HCT116 (cell line): ENCODE results near the gene RAPGEF1.
"Not testable (repeated sequence)": the region's sequence is repeated elsewhere in the genome, so short reads cannot be mapped to it uniquely, and the experiment has no call there.

Experiments
- CBX3 ChIP-seq: IDR thresholded peaks from 2 replicates; pipeline ENCODE4 v1.6.1; 2012; ENCODE audit warnings: low read depth
- EZH2phosphoT487 ChIP-seq: fragments of 200-600 bp; IDR thresholded peaks from 2 replicates; pipeline ENCODE4 v1.6.1; 2018; ENCODE audit warnings: antibody characterized with exemption, borderline replicate concordance
- FOSL1 ChIP-seq: IDR thresholded peaks from 2 replicates; pipeline ENCODE4 v1.6.1; 2012; ENCODE audit warnings: low read depth
- POLR2A ChIP-seq: IDR thresholded peaks from 2 replicates; pipeline ENCODE4 v1.7.0; 2011; ENCODE audit warnings: borderline replicate concordance; ENCODE audit not compliant: insufficient read depth, insufficient read length; ENCODE audit errors: extremely low read depth
- POLR2AphosphoS5 ChIP-seq: IDR thresholded peaks from 2 replicates; pipeline ENCODE4 v1.6.1; 2011; ENCODE audit warnings: mild to moderate bottlenecking, low read depth, low read length, moderate library complexity
- TCF7L2 ChIP-seq: IDR thresholded peaks from 2 replicates; pipeline ENCODE4 v1.7.0; 2011; ENCODE audit warnings: borderline replicate concordance, inconsistent platforms; ENCODE audit not compliant: insufficient read depth, insufficient read length; ENCODE audit errors: extremely low read depth
- TF ChIP-seq, protein P1 (sequence below), 3 experiments: fragments of 200-600 bp in 1 of 3; sonication (generic) in 1 of 3; IDR thresholded peaks in 2 of 3; conservative IDR thresholded peaks in 1 of 3; 2 replicates each; pipeline ENCODE4 v1.5.1; 2012 to 2017; ENCODE audit warnings: low read depth in 2 of 3, low read length in 2 of 3, antibody characterized with exemption in 1 of 3, borderline replicate concordance in 1 of 3, control low read depth in 1 of 3, mild to moderate bottlenecking in 1 of 3, mixed read lengths in 1 of 3, mixed run types in 1 of 3, moderate library complexity in 1 of 3; ENCODE audit not compliant: insufficient read depth in 1 of 3

DNA sequence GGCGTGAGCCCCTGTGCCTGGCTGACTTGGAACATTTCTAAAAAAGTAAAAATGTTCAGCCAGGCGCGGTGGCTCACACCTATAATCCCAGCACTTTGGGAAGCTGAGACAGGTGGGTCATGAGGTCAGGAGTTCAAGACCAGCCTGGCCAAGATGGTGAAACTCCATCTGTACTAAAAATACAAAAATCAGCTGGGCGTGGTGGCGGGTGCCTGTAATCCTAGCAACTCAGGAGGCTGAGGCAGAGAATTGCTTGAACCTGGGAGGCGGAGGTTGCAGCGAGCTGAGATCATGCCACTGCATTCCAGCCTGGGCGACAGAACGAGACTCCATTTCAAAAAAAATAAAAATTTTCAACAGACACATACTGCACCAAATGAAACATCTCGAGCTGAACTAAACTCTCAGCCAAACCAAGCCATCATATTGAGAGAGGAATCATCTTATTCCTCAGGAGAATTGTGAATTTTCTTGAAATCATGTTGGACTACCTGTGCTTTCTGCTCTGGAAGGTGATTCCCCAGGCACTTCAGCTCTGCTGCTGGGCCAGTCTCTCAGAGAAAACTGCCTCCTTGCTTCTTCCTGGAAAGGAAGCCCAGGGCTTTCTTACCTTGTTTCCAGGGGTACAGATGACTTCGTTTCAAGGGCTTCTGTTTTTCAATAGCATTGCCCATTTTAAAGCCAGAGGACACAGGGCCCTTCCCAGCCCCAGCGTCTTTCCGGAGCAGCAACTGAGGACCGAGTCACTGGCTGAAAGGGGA lies 30.7 kb downstream of the RAPGEF1 start:
- not testable (repeated sequence) for TF ChIP-seq CBX3, FOSL1, POLR2AphosphoS5, POLR2A, EZH2phosphoT487, TCF7L2
- TF ChIP-seq, protein P1, sequence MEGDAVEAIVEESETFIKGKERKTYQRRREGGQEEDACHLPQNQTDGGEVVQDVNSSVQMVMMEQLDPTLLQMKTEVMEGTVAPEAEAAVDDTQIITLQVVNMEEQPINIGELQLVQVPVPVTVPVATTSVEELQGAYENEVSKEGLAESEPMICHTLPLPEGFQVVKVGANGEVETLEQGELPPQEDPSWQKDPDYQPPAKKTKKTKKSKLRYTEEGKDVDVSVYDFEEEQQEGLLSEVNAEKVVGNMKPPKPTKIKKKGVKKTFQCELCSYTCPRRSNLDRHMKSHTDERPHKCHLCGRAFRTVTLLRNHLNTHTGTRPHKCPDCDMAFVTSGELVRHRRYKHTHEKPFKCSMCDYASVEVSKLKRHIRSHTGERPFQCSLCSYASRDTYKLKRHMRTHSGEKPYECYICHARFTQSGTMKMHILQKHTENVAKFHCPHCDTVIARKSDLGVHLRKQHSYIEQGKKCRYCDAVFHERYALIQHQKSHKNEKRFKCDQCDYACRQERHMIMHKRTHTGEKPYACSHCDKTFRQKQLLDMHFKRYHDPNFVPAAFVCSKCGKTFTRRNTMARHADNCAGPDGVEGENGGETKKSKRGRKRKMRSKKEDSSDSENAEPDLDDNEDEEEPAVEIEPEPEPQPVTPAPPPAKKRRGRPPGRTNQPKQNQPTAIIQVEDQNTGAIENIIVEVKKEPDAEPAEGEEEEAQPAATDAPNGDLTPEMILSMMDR (IDR thresholded peaks at IDR 0.05 in 2 of 3, conservative IDR thresholded peaks at IDR 0.05 in 1 of 3; ENCODE audit: borderline replicate concordance in 1 of 3, insufficient read depth in 1 of 3, low read depth in 2 of 3, low read length in 2 of 3) = not testable (repeated sequence)
